Stimulated activated CD8-positive, alpha-beta memory T cell treated with anti-CD3 and anti-CD28 coated beads, Interleukin-2, amount 100 ng/mL, for 1 hour (primary cell): Measurements from ENCODE around the gene NDST3.
"Not testable (repeated sequence)": the region's sequence is repeated elsewhere in the genome, so short reads cannot be mapped to it uniquely, and the experiment has no call there.

Experiments
- DNase-seq, 2 donors: peaks; one replicate each; pipeline ENCODE4 v3.0.0-alpha.2; 2020; ENCODE audit warnings: low read depth in 2 of 2

The NDST3 gene

DNA sequence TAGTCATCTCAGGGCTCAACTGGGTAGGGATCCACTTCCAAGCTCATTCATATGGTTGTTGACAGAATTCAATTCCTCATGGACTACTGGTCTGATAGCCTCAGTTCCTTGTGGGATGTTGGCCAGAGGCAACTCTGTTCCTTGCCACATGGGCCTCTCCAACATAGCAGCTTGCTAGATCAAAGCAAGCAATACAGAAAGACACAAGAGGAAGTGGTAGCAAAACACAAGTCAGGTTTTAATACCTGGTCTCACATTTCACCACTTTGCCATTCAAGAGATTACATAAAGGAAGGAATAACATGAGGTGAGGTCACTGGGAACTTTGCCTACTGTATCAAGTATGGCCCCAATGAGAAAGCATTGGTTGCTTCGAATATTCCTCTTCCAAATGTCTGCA is 239.4 kb downstream of the NDST3 start:
- no peak for DNase-seq

DNA sequence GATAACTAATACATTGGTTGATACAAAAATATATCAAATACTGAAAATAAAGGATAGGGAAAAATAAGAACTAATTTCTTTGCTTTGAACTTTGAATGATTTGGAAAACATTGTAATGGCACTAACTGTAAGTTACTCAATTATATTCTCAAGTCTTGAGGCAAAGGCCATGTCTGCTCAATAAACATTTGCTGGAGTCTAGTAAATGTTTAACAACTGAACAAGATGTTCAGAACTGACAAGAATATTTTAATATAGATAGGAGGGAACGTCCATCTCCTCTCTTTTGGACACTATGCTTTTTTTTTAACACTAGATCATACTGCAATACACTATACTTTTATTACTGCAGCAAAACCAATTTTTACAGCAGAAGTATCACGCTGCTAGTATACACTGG is 242.3 kb downstream of the NDST3 start:
- DNase-seq, result no peak

DNA sequence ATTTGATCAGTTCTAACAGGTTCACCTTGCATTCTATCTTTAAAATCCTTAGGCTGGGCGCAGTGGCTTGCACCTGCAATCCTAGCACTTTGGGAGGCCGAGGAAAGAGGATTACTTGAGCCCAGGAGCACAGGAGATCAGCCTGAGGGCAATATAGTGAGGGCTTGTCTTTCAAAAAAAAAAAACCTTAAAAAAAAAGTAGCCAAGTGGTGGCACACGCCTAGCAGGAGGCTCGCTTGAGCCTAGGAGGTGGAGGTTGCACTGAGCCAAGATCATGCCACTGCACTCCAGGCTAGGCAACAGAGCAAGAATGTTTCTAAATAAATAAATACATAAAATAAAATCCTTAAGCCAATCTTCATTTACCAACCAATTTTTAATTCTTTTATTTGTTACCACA is 243.0 kb downstream of the NDST3 start:
- DNase-seq, result no peak

DNA sequence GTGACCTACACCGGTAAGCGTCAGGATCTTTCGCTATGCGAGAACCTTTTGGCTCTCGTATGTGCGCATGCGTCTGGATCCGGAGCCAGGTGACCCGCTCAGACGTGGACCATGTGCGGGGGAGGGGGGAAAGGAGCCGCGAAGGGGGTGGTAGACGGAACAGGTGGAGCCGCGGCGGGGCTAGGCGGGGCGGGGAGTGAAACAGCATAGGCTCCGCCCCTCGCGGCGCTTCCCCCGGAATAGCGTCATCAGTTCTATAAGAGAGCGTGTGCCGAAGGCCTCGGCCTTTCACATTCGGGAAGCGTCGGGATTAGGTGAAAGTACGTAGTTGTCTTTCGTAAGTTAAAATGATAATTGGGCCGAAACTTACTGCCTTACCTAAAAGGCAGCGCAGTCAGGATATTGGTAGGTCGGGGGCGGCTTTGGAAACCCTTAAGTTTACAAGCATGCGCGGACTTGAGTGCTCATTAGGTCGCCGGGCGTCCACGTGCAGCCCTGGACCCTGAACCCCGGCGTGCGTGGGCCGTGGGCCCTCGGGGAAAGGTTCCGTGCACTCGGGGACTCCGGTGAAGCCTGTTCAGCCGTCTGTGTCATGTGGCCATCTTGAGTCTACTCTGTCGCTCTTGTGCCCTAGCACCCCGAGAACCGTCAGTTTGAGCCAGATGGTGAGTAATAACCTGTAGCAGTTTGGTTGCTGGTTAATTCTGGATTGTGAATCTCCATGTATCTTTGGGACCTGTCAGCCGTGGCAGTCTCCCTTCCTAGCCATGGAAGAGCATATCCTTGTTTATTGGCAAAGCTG is 244.4 kb downstream of the NDST3 start:
- peak; percentile 93 to 97 for DNase-seq

DNA sequence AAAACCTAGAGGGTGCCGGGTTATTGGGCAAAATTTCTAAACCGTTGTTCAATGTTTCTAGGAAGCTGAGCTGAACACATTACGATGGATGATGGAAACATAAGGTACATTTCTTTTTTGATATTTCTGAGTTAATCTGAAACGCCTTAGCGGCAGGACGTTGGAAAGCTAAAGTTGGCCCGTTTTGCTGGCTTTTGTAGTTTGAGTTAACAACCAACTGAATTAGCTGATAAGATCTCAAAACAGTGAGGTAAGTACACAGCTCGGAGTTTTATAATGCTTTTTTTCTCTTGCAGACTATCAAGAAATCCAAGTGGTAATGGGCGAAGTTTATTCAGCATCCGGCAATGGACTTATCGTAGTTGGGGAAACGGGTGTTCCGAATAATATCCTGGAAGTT is 245.0 kb downstream of the NDST3 start:
- DNase-seq, result no peak

DNA sequence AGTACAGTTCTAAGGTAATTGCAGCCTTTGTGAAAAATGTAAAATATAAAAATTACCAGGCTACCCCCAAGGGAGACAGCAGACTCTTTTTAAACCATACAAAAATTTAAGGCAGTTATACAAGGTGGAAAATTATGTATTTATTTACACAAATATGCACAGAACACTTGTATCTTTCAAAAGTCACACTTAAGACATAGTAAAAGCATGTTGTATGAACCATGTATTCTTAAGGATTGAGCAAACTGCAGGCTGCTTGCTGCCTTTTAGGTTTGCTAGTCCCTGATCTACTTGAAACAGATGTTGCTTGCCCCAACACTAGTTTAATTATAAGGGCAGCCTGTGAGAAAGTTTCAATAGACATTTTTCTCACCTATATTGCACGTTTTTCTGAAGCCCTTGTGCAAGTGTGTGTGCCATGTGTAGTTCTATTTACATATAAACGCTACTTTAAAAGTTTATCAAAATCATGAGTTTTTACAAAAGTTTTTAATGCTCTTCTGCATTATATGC is 245.7 kb downstream of the NDST3 start:
- DNase-seq, result no peak

DNA sequence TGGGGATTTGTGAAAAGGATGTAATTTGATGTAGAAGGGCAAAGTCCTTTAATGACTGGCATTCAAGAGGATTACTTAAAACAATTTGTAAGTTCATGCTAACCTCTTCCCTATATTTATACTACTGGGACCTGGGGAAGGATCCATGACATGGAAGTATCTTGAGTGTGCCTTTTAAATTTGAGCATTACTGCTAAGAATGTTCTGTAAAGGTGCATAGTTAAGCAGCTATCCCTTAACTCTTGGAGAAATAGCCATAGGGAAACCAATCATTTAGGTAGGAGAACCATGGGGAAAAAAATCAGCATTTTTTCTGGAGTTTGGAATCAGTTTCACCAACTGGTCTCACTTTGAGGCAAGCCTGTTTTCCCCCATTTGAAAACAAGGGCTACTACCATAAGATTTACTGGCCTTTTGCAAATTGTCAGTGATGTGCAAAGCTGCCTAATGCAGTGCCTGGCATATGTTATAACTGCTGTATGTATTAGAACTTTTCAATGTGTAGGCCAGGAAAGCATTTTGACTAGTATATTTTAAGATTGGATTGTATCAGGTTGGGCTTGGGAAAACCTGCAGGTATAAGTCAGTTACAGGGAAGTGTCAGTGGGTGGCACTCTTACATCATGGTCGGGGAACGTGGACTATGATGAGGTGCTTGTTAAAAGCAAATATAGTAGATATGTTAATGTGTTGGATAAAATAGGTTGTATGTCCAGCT is 246.4 kb downstream of the NDST3 start:
- no peak for DNase-seq

DNA sequence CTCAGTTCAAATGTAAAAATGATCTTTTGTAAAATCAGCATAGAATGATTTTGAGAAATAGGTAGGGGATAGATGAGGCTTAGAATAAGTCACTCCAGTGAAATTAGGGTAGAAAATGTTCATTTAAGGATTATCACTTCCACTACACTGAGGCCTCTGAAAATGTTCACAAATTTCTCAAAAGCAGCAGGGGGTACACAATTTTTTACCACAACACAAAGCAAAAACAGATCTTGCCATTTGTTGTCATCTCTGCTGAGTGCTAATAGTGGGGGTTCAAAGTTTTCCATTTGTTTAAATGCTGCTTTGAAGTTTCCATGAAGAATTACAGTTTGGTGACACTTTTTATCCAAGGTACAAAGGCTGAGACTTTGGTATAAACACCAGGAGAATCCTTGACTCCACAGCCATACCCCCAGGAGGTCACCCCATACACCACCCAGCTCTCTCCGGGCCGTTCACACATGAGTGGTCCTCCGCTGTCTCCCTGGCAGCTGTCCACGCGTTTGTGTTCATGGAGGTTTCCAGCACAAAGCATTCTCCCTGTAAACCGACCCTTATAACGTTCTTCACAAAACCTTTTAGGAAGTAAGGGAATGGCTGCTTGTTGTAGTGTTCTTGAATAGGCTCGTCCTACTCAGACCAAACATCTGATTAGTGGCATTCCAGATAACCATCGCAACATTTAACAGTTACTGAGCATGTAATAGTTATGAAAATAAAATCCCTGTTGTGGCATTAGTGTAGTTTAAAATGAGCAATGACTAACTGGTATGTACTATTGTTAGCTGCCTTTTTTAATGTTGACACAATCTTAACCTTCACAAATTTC is 247.5 kb downstream of the NDST3 start:
- no peak for DNase-seq

DNA sequence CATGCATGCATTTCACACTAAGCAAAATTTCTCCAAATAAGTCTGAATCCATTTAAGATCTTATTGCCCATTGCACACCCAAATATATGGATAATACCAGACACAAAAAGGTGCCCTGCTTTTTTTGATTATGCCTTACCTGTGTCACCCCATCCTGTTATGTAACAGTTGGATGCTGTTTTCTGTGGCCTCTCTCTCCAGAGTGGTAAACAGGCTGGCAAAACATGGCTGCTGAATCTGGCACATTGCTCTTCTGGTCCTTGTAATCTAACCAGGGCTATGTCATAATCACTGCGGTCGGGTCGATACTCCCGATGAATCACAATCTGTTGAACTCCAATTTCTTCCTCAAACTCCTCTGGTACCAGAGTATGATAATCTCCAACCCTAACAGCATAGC is 248.4 kb downstream of the NDST3 start:
- no peak for DNase-seq

DNA sequence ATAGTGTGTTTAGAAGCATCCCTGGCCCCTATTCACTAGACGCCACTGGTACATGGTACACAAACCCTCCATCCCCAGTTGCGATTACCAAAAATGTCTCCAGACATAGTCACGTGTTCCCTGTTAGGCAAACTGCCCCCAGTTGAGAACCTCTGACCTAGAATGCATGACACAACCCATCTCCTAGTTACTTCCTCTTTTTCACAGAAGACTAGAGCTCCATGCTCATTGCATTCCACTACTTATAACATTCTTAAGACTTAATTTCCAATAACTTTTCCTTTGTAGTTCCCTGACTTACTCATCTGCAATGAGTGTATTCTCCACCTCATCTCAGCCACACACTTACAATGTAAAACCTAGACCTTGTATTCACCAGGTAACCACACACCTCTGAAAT is 249.9 kb downstream of the NDST3 start:
- no peak for DNase-seq

DNA sequence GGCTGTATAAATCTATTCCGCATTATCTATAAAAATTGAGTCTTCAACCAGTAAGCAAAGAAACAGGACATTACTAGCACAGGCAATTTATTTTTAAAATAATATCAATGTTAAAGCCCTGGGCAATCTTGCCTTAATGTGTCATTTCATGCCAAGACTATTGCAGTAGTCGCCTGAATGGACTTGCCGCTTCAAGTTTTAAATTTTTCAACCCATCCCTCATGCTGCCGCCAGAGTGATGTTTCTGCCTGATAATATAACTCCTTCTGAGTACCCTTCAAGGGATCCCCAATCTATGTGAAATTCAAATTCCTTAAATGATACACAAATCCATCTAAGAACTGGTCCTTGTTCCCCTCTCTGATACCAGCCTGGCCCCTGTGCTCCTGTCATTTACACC is 251.6 kb downstream of the NDST3 start:
- no peak for DNase-seq

DNA sequence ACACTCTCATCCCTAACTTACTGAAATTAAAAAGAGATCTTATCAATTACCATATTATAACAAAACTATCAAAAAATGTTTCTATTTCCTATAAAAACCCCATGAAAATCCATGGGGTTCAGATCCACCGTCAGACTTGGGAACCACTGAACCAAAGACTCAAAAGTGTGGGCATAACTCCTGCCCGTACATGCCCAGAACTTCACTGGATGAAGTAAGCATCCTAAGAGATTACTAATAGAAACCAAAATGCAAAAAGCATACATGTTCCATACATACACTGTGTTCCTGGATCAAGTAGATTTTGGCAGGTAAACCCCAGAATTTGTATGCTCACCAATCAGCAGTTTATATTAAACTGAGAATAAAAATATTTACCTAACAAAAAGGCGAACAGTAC is 252.4 kb downstream of the NDST3 start:
- DNase-seq, result no peak

DNA sequence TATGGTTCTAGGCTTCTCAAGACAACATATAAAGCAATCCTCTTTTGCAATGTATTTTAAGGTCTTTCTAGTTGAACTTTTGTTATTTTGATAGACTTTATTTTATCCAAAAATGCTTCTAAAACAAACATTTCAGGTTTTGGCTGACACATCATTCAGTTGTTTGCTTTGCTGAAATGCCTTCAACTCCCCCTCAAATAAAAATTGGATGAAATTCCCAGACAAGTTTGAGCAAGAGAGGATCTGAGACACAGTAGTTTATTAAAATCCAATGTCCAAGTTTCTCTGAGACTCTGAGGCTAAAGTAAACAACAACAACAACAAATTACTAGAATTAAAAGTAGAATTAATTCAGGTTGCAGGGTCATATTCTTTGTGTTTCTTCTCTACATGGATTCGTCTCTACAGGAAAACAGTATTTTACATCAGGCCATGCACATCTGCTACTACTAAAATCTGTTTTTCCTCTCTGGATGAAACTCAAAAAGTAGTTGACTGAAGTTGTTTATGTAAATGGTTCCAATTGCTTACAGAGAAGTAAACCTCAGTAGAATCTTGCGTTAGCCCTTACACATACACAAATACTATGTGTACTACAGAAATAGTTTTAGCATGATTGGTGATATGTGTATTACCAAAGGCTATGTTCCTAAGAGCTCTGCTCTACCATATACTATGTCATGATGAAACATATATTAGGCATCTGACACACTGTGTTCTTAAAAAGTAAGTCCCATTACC is 253.6 kb downstream of the NDST3 start:
- no peak for DNase-seq

DNA sequence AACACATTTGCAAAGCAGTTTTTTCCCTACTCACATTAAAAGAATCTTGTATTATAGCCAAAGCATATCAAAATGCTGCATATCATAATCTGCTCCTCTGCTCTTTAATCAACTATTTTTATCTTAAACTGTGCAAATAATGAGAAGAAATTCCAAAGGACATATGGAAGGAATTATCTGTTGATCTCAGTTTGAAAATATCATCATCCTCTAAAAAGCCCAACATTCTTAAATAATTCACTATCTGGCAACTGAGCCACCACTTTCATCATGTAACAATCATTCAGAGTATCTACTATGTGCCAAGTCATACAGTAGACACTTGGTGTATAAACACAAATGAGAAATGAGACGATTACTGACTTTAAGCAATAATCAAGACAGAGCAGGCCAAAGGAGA is 255.5 kb downstream of the NDST3 start:
- DNase-seq, result no peak

DNA sequence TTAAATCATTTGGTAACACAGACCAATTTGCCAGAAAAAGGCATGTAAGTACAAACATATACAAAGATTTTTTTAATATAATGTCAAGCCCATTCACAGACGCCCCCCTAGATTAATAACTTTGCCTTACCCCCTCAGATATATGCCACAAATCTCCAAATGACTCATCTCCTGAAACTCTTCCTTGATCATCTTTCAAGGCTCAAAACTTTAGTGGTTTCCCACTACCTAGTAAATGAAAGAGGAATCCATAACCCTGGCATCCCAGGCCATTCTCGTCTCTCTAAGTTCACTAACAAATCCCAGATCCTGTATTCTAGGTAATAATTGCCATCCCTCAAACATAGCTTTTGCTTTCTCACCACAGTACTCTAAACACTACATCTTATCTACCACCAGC is 256.7 kb downstream of the NDST3 start:
- DNase-seq, result no peak

DNA sequence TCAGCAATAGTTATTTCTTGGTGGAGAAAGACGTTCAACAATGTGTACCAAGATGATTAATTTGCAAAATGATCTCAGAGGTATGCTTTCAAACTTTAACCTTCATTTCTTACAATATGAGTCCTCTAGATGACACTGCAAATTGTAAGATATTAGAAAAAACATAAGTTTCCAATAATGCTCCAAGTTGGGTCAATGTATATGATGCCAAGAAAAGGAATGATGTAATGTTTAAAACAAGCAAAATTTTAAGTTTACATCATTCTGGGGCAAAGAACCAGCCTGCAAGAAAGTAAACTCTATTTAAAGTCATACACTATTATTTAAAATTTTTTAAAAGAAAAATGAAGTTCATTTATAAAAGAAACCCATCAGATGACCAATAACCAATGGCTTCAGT is 262.4 kb downstream of the NDST3 start:
- no peak for DNase-seq

DNA sequence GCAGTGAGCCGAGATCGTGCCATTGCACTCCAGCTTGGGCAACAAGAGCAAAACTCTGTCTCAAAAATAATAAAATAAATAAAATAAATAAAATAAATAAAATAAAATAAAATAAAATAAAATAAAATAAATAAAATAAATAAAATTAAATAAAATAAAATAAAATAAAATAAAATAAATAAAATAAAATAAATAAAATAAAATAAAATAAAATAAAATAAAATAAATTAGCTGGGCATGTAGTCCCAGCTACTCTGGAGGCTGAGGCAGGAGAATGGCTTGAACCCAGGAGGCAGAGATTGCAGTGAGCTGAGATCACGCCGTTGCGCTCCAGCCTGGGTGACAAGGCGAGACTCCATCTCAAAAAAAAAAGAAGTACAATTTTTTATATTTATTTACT is 265.3 kb downstream of the NDST3 start:
- not testable (repeated sequence) for DNase-seq

DNA sequence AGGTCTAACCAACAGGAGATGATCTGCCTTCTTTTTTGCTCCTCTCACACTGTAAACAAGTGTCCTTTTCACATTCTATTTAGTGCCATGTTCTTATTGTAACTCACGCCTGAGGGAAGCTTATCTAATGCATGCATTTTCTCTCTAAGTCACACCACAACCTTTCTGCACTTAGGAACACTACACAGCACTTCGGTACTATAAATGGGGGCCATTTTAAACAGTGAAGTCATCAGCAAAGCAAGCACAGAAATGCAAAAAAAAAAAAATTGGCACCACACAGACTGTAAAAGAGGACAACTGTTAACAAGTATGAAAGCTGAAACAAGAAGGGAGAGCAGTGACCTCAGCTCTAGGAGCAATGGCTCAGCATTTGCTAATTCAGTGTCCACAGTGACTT is 273.4 kb downstream of the NDST3 start:
- no peak for DNase-seq
